ENCODE results near the gene PLB1. TPM values are rescaled to one million over a fixed set of nuclear protein-coding genes. Genes with fewer than 3 reads are reported as not detected.

The PLB1 gene
- polyA plus RNA-seq, 1 donor from 2014 or later, result 2.8 TPM

DNA sequence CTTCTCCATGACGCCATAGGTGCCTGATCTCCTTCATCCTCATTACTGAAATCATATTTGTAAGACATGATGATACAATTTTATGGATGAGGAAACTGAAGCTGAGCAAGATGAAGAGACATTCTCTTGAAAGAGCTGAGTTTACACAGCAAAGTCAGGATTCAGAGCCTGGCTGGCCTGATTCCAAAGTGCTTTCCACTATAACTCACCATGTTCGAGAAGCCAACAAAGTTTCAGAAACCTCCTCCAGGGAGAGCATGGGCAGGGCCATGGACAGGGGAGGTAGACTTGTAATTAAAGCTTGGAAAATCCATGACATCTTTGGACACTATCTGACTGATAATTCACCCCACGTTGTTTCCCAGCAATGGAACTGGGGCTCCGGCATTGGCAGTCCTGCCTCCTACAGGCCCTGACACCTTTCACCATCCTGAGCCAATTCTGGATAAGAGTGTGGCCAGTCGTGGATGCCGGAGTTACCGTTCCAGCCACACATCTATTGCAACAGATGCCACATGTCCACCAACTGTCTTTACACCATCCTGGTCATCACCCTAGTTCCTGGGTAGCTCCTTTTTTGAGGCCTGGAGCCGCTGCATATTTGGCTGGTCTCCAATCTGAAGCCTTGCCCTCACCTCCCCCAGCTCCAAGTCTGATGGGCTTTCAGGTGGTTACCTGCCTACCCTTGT lies 170.8 kb downstream of the PLB1 start:
- Histone ChIP-seq H4K20me1 (ENCODE audit: insufficient read depth) (no peaks in the 10 kb centered on the region), H3K27me3 (ENCODE audit: insufficient read depth, low read depth, low read length) (no peaks in the 10 kb centered on the region), H3K79me2 (replicated peaks; ENCODE audit: insufficient read depth, low read length) (no peaks in the 10 kb centered on the region), H3K36me3 (ENCODE audit: insufficient read depth, low read length) (no peaks in the 10 kb centered on the region), H2AFZ (ENCODE audit: low read depth, low read length) (no peak overlapping the region), H3K27ac (ENCODE audit: low read length) (peak overlapping the region; percentile 48), H3F3A (ENCODE audit: insufficient read depth, low read length, poor library complexity, severe bottlenecking) (no peaks in the 10 kb centered on the region), H3K4me3 (ENCODE audit: low read length) (no peak overlapping the region), H3K4me2 (ENCODE audit: low read length) (no peak overlapping the region), H3K9me3 (ENCODE audit: low read length) (no peaks in the 10 kb centered on the region), H3K9ac (ENCODE audit: low read length) (no peak overlapping the region), H3K9me2 (ENCODE audit: insufficient read depth, low read length) (no peaks in the 10 kb centered on the region)
- TF ChIP-seq, protein P1, sequence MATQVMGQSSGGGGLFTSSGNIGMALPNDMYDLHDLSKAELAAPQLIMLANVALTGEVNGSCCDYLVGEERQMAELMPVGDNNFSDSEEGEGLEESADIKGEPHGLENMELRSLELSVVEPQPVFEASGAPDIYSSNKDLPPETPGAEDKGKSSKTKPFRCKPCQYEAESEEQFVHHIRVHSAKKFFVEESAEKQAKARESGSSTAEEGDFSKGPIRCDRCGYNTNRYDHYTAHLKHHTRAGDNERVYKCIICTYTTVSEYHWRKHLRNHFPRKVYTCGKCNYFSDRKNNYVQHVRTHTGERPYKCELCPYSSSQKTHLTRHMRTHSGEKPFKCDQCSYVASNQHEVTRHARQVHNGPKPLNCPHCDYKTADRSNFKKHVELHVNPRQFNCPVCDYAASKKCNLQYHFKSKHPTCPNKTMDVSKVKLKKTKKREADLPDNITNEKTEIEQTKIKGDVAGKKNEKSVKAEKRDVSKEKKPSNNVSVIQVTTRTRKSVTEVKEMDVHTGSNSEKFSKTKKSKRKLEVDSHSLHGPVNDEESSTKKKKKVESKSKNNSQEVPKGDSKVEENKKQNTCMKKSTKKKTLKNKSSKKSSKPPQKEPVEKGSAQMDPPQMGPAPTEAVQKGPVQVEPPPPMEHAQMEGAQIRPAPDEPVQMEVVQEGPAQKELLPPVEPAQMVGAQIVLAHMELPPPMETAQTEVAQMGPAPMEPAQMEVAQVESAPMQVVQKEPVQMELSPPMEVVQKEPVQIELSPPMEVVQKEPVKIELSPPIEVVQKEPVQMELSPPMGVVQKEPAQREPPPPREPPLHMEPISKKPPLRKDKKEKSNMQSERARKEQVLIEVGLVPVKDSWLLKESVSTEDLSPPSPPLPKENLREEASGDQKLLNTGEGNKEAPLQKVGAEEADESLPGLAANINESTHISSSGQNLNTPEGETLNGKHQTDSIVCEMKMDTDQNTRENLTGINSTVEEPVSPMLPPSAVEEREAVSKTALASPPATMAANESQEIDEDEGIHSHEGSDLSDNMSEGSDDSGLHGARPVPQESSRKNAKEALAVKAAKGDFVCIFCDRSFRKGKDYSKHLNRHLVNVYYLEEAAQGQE (IDR thresholded peaks at IDR 0.05; ENCODE audit: borderline replicate concordance), result no peak
- no peak for TF ChIP-seq EP300 (conservative IDR thresholded peaks at IDR 0.05; ENCODE audit: poor library complexity, severe bottlenecking)
- TF ChIP-seq EZH2 (IDR thresholded peaks at IDR 0.05; ENCODE audit: borderline replicate concordance, insufficient read depth, low read length, poor library complexity, severe bottlenecking), result no peak
- no peak for TF ChIP-seq MXI1 (conservative IDR thresholded peaks at IDR 0.05; ENCODE audit: poor library complexity, severe bottlenecking)
- TF ChIP-seq SMC3 (conservative IDR thresholded peaks at IDR 0.05; ENCODE audit: poor library complexity), result no peak
- no peak for TF ChIP-seq TAF1 (IDR thresholded peaks at IDR 0.05; ENCODE audit: low read depth)
- no peak for TF ChIP-seq RAD21 (conservative IDR thresholded peaks at IDR 0.05)
- TF ChIP-seq POLR2AphosphoS5 (IDR thresholded peaks at IDR 0.05), result no peak

DNA sequence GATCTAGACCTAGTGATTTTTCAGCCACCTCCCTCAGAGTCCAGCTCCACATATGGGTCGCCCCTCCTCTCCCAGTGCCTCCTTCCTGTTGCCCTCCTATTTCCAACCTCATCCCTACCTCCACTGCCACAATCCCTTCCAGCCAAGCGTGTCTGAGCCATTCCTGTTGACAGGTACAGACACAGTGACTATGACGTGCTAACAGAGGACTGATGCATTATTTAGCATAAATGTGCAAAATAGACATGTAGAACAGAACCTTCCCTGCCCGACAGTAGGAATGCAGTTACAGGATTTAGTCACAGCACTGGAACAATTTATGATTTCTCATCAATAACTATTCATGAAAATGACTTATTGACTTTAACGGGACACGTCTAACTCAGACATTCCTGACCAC lies 171.4 kb downstream of the PLB1 start:
- Histone ChIP-seq H3K9me3 (ENCODE audit: low read length) (no peaks in the 10 kb centered on the region), H3K27ac (ENCODE audit: low read length) (peak overlapping the region; percentile 48), H3K27me3 (ENCODE audit: insufficient read depth, low read depth, low read length) (no peaks in the 10 kb centered on the region), H3K9ac (ENCODE audit: low read length) (no peak overlapping the region), H2AFZ (ENCODE audit: low read depth, low read length) (no peak overlapping the region), H3K36me3 (ENCODE audit: insufficient read depth, low read length) (no peaks in the 10 kb centered on the region), H3K9me2 (ENCODE audit: insufficient read depth, low read length) (no peaks in the 10 kb centered on the region), H3F3A (ENCODE audit: insufficient read depth, low read length, poor library complexity, severe bottlenecking) (no peaks in the 10 kb centered on the region), H3K79me2 (replicated peaks; ENCODE audit: insufficient read depth, low read length) (no peaks in the 10 kb centered on the region), H3K4me3 (ENCODE audit: low read length) (no peak overlapping the region), H4K20me1 (ENCODE audit: insufficient read depth) (no peaks in the 10 kb centered on the region), H3K4me2 (ENCODE audit: low read length) (no peak overlapping the region)
- TF ChIP-seq POLR2AphosphoS5 (IDR thresholded peaks at IDR 0.05) (peak; percentile 38), MXI1 (conservative IDR thresholded peaks at IDR 0.05; ENCODE audit: poor library complexity, severe bottlenecking) (no peak), EP300 (conservative IDR thresholded peaks at IDR 0.05; ENCODE audit: poor library complexity, severe bottlenecking) (peak; percentile 51), RAD21 (conservative IDR thresholded peaks at IDR 0.05) (no peak)
- TF ChIP-seq, protein P1 (IDR thresholded peaks at IDR 0.05; ENCODE audit: borderline replicate concordance), result no peak

Measured in neural cell (in vitro differentiated cells).